HepG2 (cell line): ENCODE results near the gene OIT3. TPM values are rescaled to one million over a fixed set of nuclear protein-coding genes. Genes with fewer than 3 reads are reported as not detected.
A peak's percentile ranks its signal among the peaks of the same experiment; 100 is the strongest.

Source experiments
- FIP1L1 ChIP-seq: fragments of 200-400 bp; formaldehyde crosslinking; IDR thresholded peaks from 2 replicates; pipeline ENCODE4 v1.6.1; 2018; ENCODE audit warnings: low read depth, mild to moderate bottlenecking, low read length, moderate library complexity, borderline replicate concordance; ENCODE audit not compliant: insufficient read depth
- GMEB2 ChIP-seq: IDR thresholded peaks from 2 replicates; pipeline ENCODE4 v1.6.1; 2016; ENCODE audit warnings: missing biosample characterization, missing genetic modification reagents, low read depth
- HNF1A ChIP-seq, 2 experiments: sonication (generic) in 1 of 2; formaldehyde crosslinking in 1 of 2; IDR thresholded peaks; 2 replicates each; pipeline versions ENCODE4 v1.4.0 to v1.6.1; 2016 to 2020; ENCODE audit warnings: borderline replicate concordance in 1 of 2, low read depth in 1 of 2, mild to moderate bottlenecking in 1 of 2, missing genetic modification reagents in 1 of 2
- SMYD3 ChIP-seq: sonication (generic); formaldehyde crosslinking; IDR thresholded peaks from 2 replicates; pipeline ENCODE4 v1.8.1; 2023; ENCODE audit warnings: mild to moderate bottlenecking, missing genetic modification reagents
- ZC3H4 ChIP-seq: sonication (generic); formaldehyde crosslinking; IDR thresholded peaks from 2 replicates; pipeline ENCODE4 v1.4.0; 2020; ENCODE audit warnings: missing genetic modification reagents, borderline replicate concordance
- ZNF609 ChIP-seq: sonication (generic); formaldehyde crosslinking; IDR thresholded peaks from 2 replicates; pipeline ENCODE4 v1.4.0; 2020; ENCODE audit warnings: mild to moderate bottlenecking, missing genetic modification reagents, borderline replicate concordance
- ZNF687 ChIP-seq: sonication (generic); formaldehyde crosslinking; IDR thresholded peaks from 2 replicates; pipeline ENCODE4 v1.5.1; 2020; ENCODE audit warnings: mild to moderate bottlenecking, missing genetic modification reagents, moderate library complexity
- ZNF724P ChIP-seq: sonication (generic); formaldehyde crosslinking; IDR thresholded peaks from 2 replicates; pipeline ENCODE4 v1.8.0; 2022; ENCODE audit warnings: missing genetic modification reagents, borderline replicate concordance
- polyA plus RNA-seq, 8 experiments: library from polyadenylated mRNA; depleted of rRNA in 3 of 8; stranded (reverse) in 7 of 8; unstranded in 1 of 8; fragments of >200 nt; fragmentation: Illumina TruSeq in 4 of 8; extraction: Trizol in 4 of 8; gene quantifications; 2 replicates each; pipeline versions ENCODE4 v1.2.1 to v1.2.3, GENCODE V29; 2011 to 2016; ENCODE audit warnings: low read depth in 4 of 8, missing spikeins in 1 of 8, mixed read lengths in 1 of 8; ENCODE audit not compliant: insufficient read depth in 1 of 8
- total RNA-seq, 5 experiments: library from RNA; depleted of rRNA; stranded (reverse); fragments of >200 nt; fragmentation: Illumina TruSeq; extraction: Trizol; gene quantifications; 2 replicates each; pipeline ENCODE4 v1.2.3, GENCODE V29; 2016; ENCODE audit warnings: low read depth in 1 of 5

OIT3 gene
- total and polyA plus RNA-seq, 2 of the 13 experiments (the other 11 are each of a cell fraction or from before 2014, with no cell fraction given) = not detected

GRCh38 chr10:72954596-72955554 lies 61.3 kb downstream of the OIT3 start, which contains the start of gene PLA2G12B (continued):
- TF ChIP-seq ZNF687 (CRISPR knock-in tag) (peak; percentile 42; the same call in 1 of the 2 replicates), ZC3H4 (CRISPR knock-in tag) (no peak), HNF1A (IDR thresholded peaks at IDR 0.05; ENCODE audit: low read depth) (no peak), HNF1A (CRISPR knock-in tag; IDR thresholded peaks at IDR 0.05; ENCODE audit: borderline replicate concordance) (no peak), ZNF609 (CRISPR knock-in tag) (no peak), GMEB2 (CRISPR knock-in tag) (no peak), SMYD3 (no peak), FIP1L1 (no peak), ZNF724P (CRISPR knock-in tag) (no peak)
